Transverse colon (tissue), 4 donors: ENCODE results near the gene TET3.

Experiments
- CTCF ChIP-seq, 5 experiments: fragments of 200-600 bp in 3 of 5; fragments of 450-650 bp in 2 of 5; sonication (generic) in 3 of 5; IDR thresholded peaks; 1 replicate in 2 of 5; 2 replicates in 3 of 5; pipeline ENCODE4 v1.5.1; 2016 to 2017; ENCODE audit warnings: antibody characterized with exemption in 5 of 5, inconsistent platforms in 3 of 5, mild to moderate bottlenecking in 2 of 5, moderate library complexity in 1 of 5
- POLR2A ChIP-seq: fragments of 450-650 bp; IDR thresholded peaks from one replicate; pipeline ENCODE4 v1.6.1; 2016; ENCODE audit warnings: antibody characterized with exemption, mild to moderate bottlenecking, moderate library complexity
- POLR2AphosphoS5 ChIP-seq, 3 donors: sonication (generic); formaldehyde crosslinking; IDR thresholded peaks; one replicate each; pipeline ENCODE4 v1.6.1; 2016; ENCODE audit warnings: antibody characterized with exemption in 3 of 3

DNA sequence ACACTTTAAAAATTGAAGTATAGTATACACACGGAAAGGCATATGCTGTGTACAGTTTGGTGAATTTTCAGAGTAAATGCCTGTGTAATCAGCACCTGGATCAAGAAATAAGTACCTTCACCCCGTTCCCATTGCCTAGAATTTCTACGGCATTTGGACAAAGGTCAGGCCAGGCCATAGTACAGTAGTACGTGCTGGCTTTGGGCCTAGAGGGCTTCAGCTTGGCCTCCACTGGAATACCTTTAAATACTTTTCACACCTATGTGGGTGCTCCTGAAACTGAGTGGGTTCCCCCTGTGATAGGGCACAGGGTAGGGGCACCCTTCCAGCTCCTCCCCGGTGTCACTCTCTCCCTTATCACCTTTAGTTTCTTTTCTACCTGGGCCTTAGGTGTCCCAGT is 26.5 kb downstream of the TET3 start:
- no peak for TF ChIP-seq POLR2A
- TF ChIP-seq CTCF (IDR thresholded peaks at IDR 0.05), result no peak
- TF ChIP-seq POLR2AphosphoS5 (IDR thresholded peaks at IDR 0.05), result no peak
